Activated CD8-positive, alpha-beta memory T cell treated with anti-CD3 and anti-CD28 coated beads, Interleukin-2, amount 10 ng/mL, durations not matched to agents 7 days and 5 days (primary cell): ENCODE measurements around the gene RUNX1. TPM values are rescaled to one million over a fixed set of nuclear protein-coding genes. Genes with fewer than 3 reads are reported as not detected.

ENCODE experiments used
- ATAC-seq: fragments of 150-1000 bp; cut with Tn5 transposase; one replicate; pipeline ENCODE4 v1.10.0; 2021; ENCODE audit warnings: moderate library complexity
- CTCF ChIA-PET: fragments of 350-600 bp; sonication (Branson Sonifier 250); formaldehyde crosslinking; loops from one replicate; lab custom pipeline; 2021; ENCODE audit warnings: antibody characterized with exemption; lab: Charles Lee
- DNase-seq: peaks from one replicate; pipeline ENCODE4 v3.0.0-alpha.2; 2020
- H3K27ac Mint-ChIP-seq: one replicate; pipeline ENCODE4 v1.8.0; 2021; ENCODE audit warnings: mild to moderate bottlenecking, mixed read lengths
- H3K27me3 Mint-ChIP-seq: one replicate; pipeline ENCODE4 v1.8.0; 2021; ENCODE audit warnings: mixed read lengths
- H3K36me3 Mint-ChIP-seq: one replicate; pipeline ENCODE4 v1.8.0; 2021; ENCODE audit warnings: mild to moderate bottlenecking, mixed read lengths
- H3K4me1 Mint-ChIP-seq: one replicate; pipeline ENCODE4 v1.8.0; 2021; ENCODE audit warnings: mixed read lengths
- H3K4me3 Mint-ChIP-seq: one replicate; pipeline ENCODE4 v1.8.0; 2021; ENCODE audit warnings: mild to moderate bottlenecking, moderate library complexity, mixed read lengths
- H3K9me3 Mint-ChIP-seq: one replicate; pipeline ENCODE4 v1.8.0; 2022; ENCODE audit warnings: low read depth, mixed read lengths
- total RNA-seq, 2 experiments: library from RNA; stranded (reverse); gene quantifications; one replicate each; pipeline ENCODE4 v1.2.3, GENCODE V29; 2021

The RUNX1 gene
- total RNA-seq, 2 experiments from 2014 or later: 23.3 to 35.3 TPM

DNA sequence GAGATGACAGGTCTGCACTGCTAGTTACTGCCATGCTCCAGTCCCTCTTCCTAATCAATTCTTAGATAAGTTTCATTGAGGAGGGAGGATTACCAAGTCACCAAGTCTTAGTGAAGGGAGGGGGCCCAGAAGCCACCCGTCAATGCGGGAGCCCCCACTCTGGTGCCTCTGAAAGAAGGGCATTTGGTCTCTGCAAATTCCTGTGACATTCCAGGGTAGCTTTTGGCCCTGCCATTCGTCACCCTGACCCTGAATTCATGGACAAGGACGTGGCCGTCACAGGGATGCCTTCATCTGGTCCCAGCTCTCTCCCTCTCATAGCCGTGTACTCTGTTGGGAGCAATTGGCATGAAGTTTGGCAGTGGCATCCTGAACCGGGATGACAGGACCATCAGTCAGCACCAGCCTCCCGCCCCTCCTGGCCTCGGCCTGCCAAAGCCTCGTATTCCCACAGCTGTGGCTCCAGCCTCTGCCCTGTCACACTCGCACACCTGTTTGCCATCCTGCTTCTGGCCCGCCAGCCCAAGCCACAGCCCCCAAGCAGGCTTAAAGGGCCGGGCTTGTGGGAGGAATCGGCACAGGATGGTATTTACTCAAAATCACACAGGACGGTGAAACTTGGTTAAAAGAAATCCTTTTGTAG lies 229.6 kb downstream of the RUNX1 start:
- H3K27me3 Mint-ChIP-seq: no peaks in the 10 kb centered on the region
- CTCF ChIA-PET: interaction anchor here (1.1 kb wide), 1 partner anchor 16 kb away, joined by 3 read pairs; no protein-coding TSS in a partner anchor

DNA sequence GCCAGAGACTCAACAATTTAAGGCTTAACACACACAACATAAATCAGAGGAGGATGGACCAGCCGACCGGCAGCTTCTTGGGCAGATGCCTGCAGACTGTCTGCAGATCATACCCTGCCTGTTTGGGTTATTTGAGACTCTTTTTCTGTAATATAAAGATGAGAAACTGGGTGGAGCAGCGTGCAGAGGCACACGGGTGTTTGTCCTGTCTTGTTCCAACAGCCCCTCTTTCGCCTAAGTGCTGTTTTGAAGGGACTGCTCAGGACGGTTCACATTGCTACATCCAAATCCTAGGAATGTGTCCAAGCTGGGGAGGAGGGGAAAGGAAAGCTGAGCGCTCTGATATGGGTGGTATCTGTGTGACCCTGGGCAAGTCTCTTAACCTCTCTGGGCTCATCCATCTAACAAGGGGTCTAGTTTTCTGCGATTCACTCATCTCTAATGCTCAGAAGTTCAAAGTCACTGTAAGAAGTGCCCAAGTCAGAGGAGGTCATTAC lies 230.4 kb downstream of the RUNX1 start:
- Mint-ChIP-seq H3K9me3 (no peaks in the 10 kb centered on the region), H3K4me3 (no peak overlapping the region), H3K27me3 (no peaks in the 10 kb centered on the region), H3K4me1 (no peaks in the 10 kb centered on the region), H3K36me3 (peaks cover 20% of the 10 kb centered on the region), H3K27ac (no peak overlapping the region)
- no peak for ATAC-seq
- no peak for DNase-seq
- CTCF ChIA-PET: no interaction called here

More for the DNA sequence above, 229.6 kb downstream of the RUNX1 start:
- ATAC-seq (no peak), DNase-seq (no peak)
- no peaks in the 10 kb centered on the region for H3K9me3 Mint-ChIP-seq
- H3K4me1 Mint-ChIP-seq: no peaks in the 10 kb centered on the region
- H3K27ac Mint-ChIP-seq: no peak overlapping the region
- peaks cover 22% of the 10 kb centered on the region for H3K36me3 Mint-ChIP-seq
- H3K4me3 Mint-ChIP-seq: no peak overlapping the region

DNA sequence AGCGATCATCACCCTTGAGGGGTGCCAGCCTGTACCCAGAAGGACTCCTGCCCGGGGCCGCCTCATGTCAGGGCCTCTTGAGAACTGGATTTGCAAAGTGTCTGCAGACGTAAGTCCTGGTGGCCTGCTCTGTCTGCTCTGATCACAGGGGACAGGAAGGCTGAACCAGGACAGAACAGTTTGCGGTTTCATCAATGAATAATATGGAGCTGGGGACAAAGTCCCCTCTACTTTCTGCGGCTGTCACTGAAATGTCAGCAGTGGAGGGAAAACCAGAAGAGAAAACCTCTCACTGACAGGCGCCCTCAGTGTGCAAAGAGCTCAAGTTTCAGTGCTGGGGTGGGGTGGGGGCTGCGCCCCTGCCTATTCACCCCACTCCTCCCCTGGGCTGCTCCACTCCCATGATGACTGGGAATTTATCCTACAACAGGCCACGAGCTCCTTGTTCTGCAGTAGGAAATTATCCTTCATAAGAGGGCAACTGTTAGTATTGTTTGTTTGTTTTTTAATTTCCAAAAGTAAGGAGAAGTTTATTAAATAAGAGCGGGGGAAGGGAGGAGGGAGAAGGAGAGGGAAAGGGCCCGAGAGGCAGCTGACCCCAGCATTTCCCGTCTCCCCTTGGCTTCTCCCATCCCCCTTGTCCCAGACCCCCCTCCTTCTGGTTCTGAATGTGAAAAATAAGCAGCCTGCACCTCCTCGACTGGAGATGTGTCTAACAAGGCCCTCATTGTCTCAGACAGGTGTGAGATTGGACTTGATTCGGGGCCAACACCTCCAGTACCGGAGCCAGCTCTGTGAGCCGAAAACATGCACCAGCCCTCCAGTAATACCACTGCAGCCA lies 231.1 kb downstream of the RUNX1 start:
- ATAC-seq (no peak), DNase-seq (no peak)
- H3K4me3 Mint-ChIP-seq: no peak overlapping the region
- CTCF ChIA-PET: no interaction called here
- H3K36me3 Mint-ChIP-seq: peaks cover 18% of the 10 kb centered on the region
- no peaks in the 10 kb centered on the region for H3K9me3 Mint-ChIP-seq
- no peaks in the 10 kb centered on the region for H3K4me1 Mint-ChIP-seq
- no peaks in the 10 kb centered on the region for H3K27me3 Mint-ChIP-seq
- H3K27ac Mint-ChIP-seq: no peak overlapping the region

DNA sequence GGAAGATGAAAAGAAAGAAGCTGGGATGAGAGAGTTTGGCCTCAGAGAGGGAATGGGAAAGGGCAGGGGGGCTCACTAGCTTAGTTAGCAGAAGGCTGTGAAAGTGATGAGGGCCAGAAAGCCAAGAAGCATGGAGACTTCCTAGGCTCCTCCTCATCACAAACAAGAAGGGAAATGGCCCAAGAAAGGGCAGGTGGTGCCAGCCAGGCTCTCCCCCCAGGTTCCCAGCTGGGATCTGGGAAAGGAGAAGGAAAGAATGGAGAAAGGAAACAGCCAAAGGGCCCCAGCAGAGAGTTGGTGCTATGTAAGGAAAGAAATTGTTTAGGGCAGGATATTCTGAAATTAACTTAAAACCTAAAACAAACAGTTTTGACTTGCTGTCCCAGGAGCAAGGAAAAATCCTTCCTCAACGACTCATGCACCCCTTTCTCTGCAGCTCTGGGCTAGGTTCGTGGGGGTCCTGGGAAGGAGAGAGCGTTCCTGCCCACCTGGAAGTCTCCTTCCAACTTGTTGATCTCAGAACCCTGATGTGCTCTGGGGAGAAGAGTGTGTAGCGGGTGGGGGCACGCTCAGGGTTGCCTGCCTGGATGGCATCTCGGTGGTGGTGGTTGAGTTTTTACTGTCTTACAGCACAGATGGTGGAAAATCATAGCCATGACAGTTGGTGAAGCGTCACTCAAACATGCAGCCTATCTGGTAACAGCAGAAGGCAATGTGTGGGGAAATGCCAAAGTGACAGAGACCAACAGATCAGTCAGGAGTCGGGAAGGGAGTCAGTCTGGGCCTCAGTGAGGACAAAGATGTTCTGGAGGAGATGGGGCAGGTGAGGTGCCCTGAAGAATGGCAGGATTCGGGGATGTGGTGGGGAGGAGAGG lies 233.0 kb downstream of the RUNX1 start:
- CTCF ChIA-PET: no interaction called here
- Mint-ChIP-seq H3K4me3 (no peak overlapping the region), H3K27ac (no peak overlapping the region), H3K4me1 (peaks cover 13% of the 10 kb centered on the region), H3K27me3 (no peaks in the 10 kb centered on the region), H3K36me3 (peaks cover 24% of the 10 kb centered on the region), H3K9me3 (no peaks in the 10 kb centered on the region)
- ATAC-seq (no peak), DNase-seq (no peak)

DNA sequence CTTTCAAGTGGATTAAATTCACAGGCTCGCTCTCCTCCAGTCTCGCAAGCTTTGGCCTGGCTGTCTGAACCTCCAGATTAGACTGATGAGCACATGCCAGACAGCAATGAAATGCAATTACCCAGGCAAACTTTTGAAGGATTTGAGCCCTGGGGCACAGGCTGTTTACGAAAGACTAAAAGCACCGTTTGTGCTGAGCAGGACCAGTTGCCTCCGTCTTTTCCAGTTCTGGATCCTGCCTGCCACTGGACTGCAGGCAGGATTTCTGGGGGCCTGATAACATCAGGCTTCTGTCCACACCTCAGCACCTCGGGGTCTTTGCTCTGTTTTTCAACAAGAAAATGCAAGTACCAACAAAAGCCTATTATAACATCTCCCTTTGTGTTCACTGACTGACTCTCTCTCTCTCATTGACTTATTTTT lies 234.6 kb downstream of the RUNX1 start:
- Mint-ChIP-seq H3K4me3 (no peak overlapping the region), H3K4me1 (peaks cover 27% of the 10 kb centered on the region), H3K36me3 (peaks cover 21% of the 10 kb centered on the region), H3K27ac (no peak overlapping the region), H3K9me3 (no peaks in the 10 kb centered on the region), H3K27me3 (no peaks in the 10 kb centered on the region)
- DNase-seq: no peak
- CTCF ChIA-PET: no interaction called here
- no peak for ATAC-seq

DNA sequence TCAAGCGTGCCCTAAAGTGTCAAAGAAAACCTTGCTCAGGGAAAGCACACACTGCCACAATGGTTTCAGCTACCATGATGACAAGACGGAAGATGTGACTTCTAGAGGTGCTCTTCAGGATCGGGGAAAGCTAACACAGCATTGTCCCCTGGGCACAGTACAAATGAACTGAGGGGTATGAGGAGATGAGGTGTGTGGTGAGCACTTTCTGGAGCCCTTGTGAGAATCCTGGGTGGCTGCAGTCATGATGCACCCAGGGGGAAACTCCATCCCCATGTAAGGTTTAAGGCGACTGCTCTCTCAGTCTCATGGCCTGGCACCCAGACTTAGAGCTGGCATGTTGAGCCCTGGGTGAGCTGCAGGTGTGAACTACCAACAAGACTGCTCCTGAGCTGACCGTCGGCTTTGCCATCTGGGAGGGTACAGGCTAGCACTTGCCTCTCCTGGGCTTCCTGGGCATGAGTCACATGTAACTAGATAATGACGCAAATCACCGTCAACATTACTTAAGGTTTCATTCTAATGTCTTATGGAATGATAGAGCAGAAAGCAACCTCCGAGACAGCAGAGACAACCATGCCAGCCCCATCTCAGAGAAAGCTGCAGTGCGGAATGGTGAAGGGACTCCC lies 235.7 kb downstream of the RUNX1 start:
- peaks cover 39% of the 10 kb centered on the region for H3K4me1 Mint-ChIP-seq
- peaks cover 23% of the 10 kb centered on the region for H3K36me3 Mint-ChIP-seq
- no peak overlapping the region for H3K4me3 Mint-ChIP-seq
- ATAC-seq (no peak), DNase-seq (no peak)
- no peaks in the 10 kb centered on the region for H3K9me3 Mint-ChIP-seq
- no peaks in the 10 kb centered on the region for H3K27me3 Mint-ChIP-seq
- no peak overlapping the region for H3K27ac Mint-ChIP-seq
- CTCF ChIA-PET: no interaction called here

DNA sequence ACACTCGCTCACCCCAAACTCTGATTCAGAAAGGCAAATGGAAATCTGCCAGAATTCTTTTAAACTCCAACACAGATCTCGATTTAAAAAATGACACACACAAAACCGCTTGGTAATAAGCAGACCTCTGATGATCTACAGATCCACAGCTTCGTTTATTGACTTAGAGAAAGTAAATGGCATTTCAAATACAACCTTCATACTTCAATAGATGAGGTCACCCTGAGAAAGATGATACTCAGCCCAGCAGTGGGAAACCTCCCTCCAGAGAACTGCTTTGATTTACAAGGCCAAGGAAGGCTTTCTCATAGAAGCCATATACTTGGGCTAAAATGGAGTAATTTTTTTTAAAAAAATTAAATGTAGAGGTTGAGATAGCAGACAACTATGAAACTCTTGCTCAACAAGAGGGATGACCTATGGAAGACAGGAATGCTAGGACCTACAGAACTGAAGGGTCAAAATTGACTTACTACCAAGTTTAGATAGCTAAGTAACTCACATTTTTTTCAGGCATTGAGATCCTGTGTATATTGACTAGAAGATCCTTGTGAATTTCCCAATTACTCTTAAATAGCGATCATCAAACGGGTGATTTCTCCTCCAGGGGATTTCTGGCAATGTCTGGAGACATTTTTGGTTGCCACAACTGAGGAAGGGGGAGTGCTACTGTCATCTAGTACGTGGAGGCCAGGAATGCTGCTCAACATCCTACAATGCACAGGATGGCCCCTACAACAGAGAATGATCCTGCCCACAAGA lies 236.4 kb downstream of the RUNX1 start:
- ATAC-seq: no peak
- Mint-ChIP-seq H3K4me3 (no peak overlapping the region), H3K27ac (no peak overlapping the region), H3K36me3 (peaks cover 23% of the 10 kb centered on the region), H3K4me1 (peaks cover 46% of the 10 kb centered on the region), H3K27me3 (no peaks in the 10 kb centered on the region), H3K9me3 (no peaks in the 10 kb centered on the region)
- DNase-seq: no peak
- CTCF ChIA-PET: no interaction called here

DNA sequence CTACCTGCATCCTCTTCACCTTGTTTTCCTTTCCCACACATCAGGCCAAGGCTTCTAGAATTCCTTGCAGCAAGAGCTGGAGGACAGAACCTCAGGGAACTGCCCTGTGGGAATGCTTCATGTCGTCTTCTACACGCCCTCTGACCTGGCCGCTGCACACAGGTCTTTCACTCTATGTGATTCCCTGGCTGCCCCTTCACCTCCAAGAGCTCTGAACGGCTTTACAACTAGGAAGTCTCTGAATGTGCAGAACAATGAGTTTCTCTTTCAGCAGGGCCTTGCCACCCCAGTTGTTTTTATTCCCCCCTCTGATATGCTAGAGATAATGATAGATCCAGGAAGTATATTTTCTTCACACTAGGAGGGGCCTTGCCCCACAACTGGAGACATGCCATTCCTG lies 237.7 kb downstream of the RUNX1 start:
- Mint-ChIP-seq H3K36me3 (peaks cover 26% of the 10 kb centered on the region), H3K4me1 (peaks cover 58% of the 10 kb centered on the region), H3K27ac (peak overlapping the region; percentile 4), H3K4me3 (no peak overlapping the region), H3K9me3 (peaks cover 2% of the 10 kb centered on the region), H3K27me3 (no peaks in the 10 kb centered on the region)
- DNase-seq: no peak
- no peak for ATAC-seq
- CTCF ChIA-PET: no interaction called here

DNA sequence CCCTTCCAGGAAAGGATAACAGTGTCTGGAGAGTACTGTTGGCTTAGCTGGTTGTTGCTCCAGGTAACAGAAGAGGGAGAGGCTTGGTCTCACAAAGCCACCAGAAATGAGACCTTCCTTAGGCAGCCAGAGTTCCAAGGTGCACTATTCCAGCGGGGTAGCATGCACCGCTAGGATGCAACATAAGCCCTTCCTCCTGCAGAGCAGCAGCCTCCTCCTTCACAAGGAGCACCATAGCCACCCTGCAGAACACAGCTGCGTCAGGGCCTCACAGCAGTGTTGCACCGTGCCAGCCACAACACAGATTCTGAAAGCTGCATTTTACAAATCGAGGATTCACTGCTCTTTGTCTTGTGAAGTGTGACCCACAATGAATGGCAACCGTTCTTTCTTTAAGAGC lies 238.3 kb downstream of the RUNX1 start:
- Mint-ChIP-seq H3K36me3 (peaks cover 28% of the 10 kb centered on the region), H3K9me3 (peaks cover 5% of the 10 kb centered on the region), H3K27me3 (no peaks in the 10 kb centered on the region), H3K27ac (no peak overlapping the region), H3K4me1 (peaks cover 60% of the 10 kb centered on the region), H3K4me3 (no peak overlapping the region)
- CTCF ChIA-PET: no interaction called here
- DNase-seq (no peak), ATAC-seq (no peak)

DNA sequence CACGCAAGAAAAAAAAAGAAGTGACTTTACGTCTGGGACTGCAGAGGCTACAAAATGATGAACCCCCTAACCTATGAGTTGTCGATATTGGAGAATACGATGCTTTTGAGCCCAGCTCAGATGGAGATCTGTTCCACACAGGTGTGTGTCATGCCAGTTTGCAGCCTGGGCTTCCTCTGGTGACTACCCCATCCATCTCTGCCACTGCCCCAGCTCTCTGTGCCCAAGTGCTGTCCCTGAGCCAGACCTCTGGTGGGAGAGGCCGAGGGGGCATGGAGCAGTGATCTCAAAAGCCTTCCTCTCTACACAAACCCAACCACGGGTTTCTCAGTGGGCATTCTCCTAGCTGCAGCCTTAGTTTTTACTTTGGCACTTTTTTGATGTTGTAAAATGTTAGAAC lies 239.3 kb downstream of the RUNX1 start:
- CTCF ChIA-PET: interaction anchor here (1.3 kb wide), 1 partner anchor 36 kb away, joined by 3 read pairs; no protein-coding TSS in a partner anchor
- H3K4me3 Mint-ChIP-seq: no peak overlapping the region
- H3K9me3 Mint-ChIP-seq: peaks cover 5% of the 10 kb centered on the region
- no peak overlapping the region for H3K27ac Mint-ChIP-seq
- peaks cover 28% of the 10 kb centered on the region for H3K36me3 Mint-ChIP-seq
- DNase-seq: no peak
- peaks cover 62% of the 10 kb centered on the region for H3K4me1 Mint-ChIP-seq
- no peaks in the 10 kb centered on the region for H3K27me3 Mint-ChIP-seq
- no peak for ATAC-seq

DNA sequence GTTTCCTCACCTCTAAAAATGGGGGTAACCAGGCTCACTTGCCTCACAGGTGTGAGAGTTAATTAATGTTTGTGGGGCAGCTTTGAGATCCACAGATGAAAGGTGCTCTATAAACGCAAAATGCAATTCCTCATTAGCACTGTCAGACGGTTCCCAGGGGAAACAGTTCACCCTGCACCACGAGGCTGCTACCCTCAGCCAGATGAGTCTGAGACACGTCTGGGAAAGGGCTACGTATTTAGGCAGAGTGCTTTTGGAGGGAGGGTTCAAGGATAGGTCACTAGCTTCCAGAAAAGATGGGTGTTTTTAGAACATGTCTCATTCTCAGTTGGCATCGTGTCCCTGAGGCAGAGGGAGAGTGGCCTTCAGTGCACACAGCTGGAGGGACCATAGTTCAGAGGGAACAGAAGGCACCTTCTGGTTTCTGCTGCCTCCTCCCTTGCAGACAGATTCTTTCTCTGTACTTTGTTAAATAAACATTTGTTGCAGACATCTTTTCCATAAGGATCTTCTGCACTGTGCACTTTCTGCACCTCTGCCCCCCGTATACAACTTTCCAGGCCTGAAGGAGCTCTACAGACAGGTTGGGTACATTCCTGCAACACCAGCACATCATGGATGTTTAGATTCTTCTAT lies 240.4 kb downstream of the RUNX1 start:
- DNase-seq: no peak
- peak; percentile 2 for ATAC-seq
- Mint-ChIP-seq H3K27me3 (no peaks in the 10 kb centered on the region), H3K36me3 (peaks cover 30% of the 10 kb centered on the region), H3K4me1 (peaks cover 67% of the 10 kb centered on the region), H3K9me3 (peaks cover 5% of the 10 kb centered on the region), H3K4me3 (no peak overlapping the region), H3K27ac (peak overlapping the region; percentile 84)
- CTCF ChIA-PET: interaction anchor here (1.2 to 2.4 kb wide), 4 partner anchors 37 to 715 kb away, joined by 3 to 16 read pairs (median 4); no protein-coding TSS in a partner anchor
